ENCODE results near the gene ASB1. TPM values are rescaled to one million over a fixed set of nuclear protein-coding genes. Genes with fewer than 3 reads are reported as not detected.

ASB1 gene
- total RNA-seq, 4 donors from 2014 or later: 17.1 to 48.8 (median 22.1) TPM

- Histone ChIP-seq H3K4me1 (peaks cover 27% of the 10 kb centered on the region), H3K27me3 (no peaks in the 10 kb centered on the region), H3K4me3 (no peak overlapping the region), H3K36me3 (peaks cover 32% of the 10 kb centered on the region), H3K9me3 (no peaks in the 10 kb centered on the region), H3K27ac (no peak overlapping the region)
- 75% methylated on average over 1 of the region's 1 CpG for WGBS
- no peak for DNase-seq (ENCODE audit: low spot score in 2 of 2)
- no peak for TF ChIP-seq POLR2AphosphoS5 (IDR thresholded peaks at IDR 0.05)
- no peak for TF ChIP-seq CTCF (IDR thresholded peaks at IDR 0.05)
- TF ChIP-seq POLR2A (IDR thresholded peaks at IDR 0.05): no peak
- TF ChIP-seq EP300 (IDR thresholded peaks at IDR 0.05): no peak
These were observed 4.7 kb downstream of the ASB1 start for GRCh38 chr2:238431456-238431855.

GRCh38 chr2:238433300-238433915, 6.7 kb downstream of the ASB1 start:
- Histone ChIP-seq H3K9me3 (no peaks in the 10 kb centered on the region), H3K27ac (no peak overlapping the region), H3K4me3 (no peak overlapping the region), H3K36me3 (peaks cover 33% of the 10 kb centered on the region), H3K27me3 (no peaks in the 10 kb centered on the region), H3K4me1 (peaks cover 13% of the 10 kb centered on the region)
- WGBS: 92% methylated on average over 11 of the region's 14 CpGs
- no peak for DNase-seq (ENCODE audit: low spot score in 2 of 2)
- TF ChIP-seq POLR2A (IDR thresholded peaks at IDR 0.05) (no peak), EP300 (IDR thresholded peaks at IDR 0.05) (no peak), CTCF (IDR thresholded peaks at IDR 0.05) (no peak), POLR2AphosphoS5 (IDR thresholded peaks at IDR 0.05) (no peak)

GRCh38 chr2:238433941-238434845, 7.5 kb downstream of the ASB1 start:
- DNase-seq (ENCODE audit: low spot score in 2 of 2): no peak
- H3K36me3 ChIP-seq: peaks cover 33% of the 10 kb centered on the region
- H3K27ac ChIP-seq: no peak overlapping the region
- TF ChIP-seq CTCF (IDR thresholded peaks at IDR 0.05): no peak
- TF ChIP-seq EP300 (IDR thresholded peaks at IDR 0.05): no peak
- no peak for TF ChIP-seq POLR2AphosphoS5 (IDR thresholded peaks at IDR 0.05)
- no peak for TF ChIP-seq POLR2A (IDR thresholded peaks at IDR 0.05)
- no peaks in the 10 kb centered on the region for H3K9me3 ChIP-seq
- peaks cover 8% of the 10 kb centered on the region for H3K4me1 ChIP-seq
- 90% methylated on average over 13 of the region's 13 CpGs for WGBS
- H3K27me3 ChIP-seq: no peaks in the 10 kb centered on the region
- no peak overlapping the region for H3K4me3 ChIP-seq

- TF ChIP-seq EP300 (IDR thresholded peaks at IDR 0.05): no peak
- Histone ChIP-seq H3K36me3 (peaks cover 33% of the 10 kb centered on the region), H3K4me1 (peaks cover 10% of the 10 kb centered on the region), H3K27me3 (no peaks in the 10 kb centered on the region), H3K9me3 (no peaks in the 10 kb centered on the region), H3K27ac (no peak overlapping the region), H3K4me3 (no peak overlapping the region)
- 82% methylated on average over 16 of the region's 24 CpGs for WGBS
- no peak for DNase-seq (ENCODE audit: low spot score in 2 of 2)
These were observed 8.4 kb downstream of the ASB1 start for GRCh38 chr2:238434846-238435751.

- Histone ChIP-seq H3K27ac (no peak overlapping the region), H3K36me3 (peaks cover 29% of the 10 kb centered on the region), H3K27me3 (no peaks in the 10 kb centered on the region), H3K4me3 (no peak overlapping the region), H3K9me3 (no peaks in the 10 kb centered on the region), H3K4me1 (peaks cover 13% of the 10 kb centered on the region)
- DNase-seq (ENCODE audit: low spot score in 2 of 2): no peak
- no peak for TF ChIP-seq CTCF (IDR thresholded peaks at IDR 0.05)
- no peak for TF ChIP-seq POLR2A (IDR thresholded peaks at IDR 0.05)
- no peak for TF ChIP-seq POLR2AphosphoS5 (IDR thresholded peaks at IDR 0.05)
- no peak for TF ChIP-seq EP300 (IDR thresholded peaks at IDR 0.05)
- 95% methylated on average over 20 of the region's 20 CpGs for WGBS
These were observed 9.0 kb downstream of the ASB1 start for GRCh38 chr2:238435752-238436096.

All from suprapubic skin (tissue), 4 donors.